CD4-positive, alpha-beta T cell treated with Interleukin-17A for 4 hours (primary cell): ENCODE measurements around the gene SLC66A2.

Source experiments
- DNase-seq: peaks from one replicate; pipeline ENCODE4 v3.0.0-alpha.2; 2020; ENCODE audit warnings: mixed read lengths

The SLC66A2 gene

DNA sequence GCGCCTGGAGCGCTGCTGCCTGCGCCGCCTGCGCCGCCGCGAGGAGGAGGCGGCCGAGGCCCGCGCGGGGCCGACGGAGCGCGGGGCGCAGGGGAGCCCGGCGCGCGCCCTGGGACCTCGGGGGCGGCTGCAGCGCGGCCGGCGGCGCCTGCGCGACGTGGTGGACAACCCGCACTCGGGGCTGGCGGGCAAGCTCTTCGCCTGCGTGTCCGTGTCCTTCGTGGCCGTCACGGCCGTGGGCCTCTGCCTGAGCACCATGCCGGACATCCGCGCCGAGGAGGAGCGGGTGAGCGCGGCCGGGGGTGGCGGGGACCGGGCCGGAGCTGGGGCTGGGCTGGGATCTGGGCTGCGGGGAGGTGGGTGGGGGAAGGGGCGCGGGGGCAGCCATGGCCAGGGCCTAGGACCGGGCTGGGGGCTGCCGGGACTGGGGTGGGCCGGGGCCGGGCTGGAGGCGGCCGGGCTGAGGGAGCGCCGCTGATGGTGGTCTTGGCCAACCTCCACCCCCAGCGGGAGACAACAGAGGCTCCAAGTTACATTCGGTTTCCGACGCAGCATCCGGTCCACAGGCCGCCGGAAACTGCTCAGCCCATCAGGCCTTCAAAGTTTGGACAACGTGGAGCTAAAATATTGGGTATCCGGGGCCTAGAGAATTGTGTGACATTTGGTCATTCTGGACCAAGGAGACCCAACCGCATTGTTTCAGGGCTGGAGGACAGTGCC, 87.3 kb downstream of the SLC66A2 start:
- DNase-seq, result no peak

DNA sequence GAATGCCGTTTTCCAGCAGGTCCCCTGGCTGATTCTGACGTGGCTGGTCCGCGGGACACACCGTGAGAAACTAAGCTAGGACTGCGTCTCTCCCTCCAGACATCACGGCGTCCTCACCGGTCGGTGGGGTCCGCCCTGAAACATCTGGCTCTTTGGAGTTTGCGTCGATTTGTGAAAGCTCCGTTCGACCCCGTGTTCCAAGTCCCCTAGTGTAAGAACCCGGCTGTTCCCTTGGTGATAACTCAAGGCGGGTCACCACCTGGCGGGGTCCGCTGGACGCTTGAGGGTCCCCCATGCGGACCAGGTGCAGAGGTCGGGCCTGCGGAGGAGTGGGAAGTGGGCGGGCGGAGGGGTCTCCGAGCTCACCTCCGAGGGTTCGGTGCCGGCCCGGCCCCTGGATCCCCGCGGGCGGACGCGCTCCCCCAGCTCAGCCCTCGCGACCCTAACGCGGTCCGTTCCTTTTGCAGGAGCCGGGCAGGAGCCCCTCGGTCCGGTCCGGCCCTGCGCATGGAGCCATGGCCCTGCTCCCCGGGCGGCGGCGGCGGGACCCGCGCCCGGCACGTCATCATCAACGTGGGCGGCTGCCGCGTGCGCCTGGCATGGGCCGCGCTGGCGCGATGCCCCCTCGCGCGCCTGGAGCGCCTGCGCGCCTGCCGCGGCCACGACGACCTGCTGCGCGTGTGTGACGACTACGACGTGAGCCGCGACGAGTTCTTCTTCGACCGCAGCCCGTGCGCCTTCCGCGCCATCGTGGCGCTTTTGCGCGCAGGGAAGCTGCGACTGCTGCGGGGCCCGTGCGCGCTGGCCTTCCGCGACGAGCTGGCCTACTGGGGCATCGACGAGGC, 88.1 kb downstream of the SLC66A2 start:
- no peak for DNase-seq

DNA sequence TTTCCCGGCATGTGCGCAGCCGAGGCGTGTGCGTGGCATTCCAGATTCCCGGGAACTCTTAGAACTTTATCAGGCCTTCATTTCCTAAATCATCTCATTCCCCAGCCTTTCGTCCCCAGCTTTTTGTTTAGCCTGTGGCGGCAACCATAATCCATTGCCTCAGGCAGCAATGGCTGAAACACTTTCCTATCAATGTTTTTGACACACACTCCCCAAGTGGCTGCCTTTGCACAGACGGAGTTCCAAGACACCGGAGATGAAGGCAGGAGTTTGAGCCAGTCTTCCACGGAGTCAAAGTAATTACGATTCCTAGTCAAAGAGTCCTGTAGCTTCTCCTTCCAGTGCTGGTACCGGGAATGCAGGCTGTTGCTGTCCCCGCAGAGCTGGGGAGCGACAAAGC, 88.9 kb downstream of the SLC66A2 start:
- no peak for DNase-seq

DNA sequence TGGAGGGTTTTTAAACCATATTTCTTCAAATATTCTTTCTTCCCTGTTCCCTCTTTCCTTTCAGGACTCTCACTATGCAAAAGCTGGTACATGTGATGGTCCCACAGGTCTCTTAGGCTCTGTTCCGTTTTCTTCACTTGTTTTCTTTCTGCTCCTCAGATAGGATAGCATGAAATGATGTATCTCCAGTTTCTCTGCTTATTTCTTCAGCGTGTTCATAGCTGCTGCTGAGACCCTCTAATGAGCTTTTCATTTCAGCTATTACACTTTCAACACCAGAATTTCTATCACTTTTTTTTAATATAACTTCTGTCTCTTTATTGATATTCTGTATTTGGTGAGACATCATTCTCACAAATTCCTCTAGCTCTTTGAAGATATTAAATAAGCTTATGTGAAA, 89.8 kb downstream of the SLC66A2 start:
- no peak for DNase-seq

DNA sequence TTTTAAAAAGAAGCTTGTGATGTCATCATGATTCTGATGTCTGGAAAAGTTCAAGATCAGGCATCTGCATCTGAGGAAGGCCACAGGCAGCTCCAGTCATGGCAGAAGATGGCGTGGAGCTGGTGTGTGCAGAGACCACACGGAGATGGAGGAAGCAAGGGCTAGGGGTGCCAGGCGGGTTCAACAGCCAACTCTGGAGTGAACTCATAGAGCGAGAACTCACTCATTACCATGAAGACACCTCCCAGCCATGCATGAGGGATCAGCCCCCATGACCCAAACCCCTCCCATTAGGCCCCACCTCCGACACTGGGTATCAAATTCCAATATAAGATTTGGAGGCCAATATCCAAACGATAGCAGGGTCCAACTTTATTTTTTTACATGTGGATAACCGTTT, 92.1 kb downstream of the SLC66A2 start:
- DNase-seq, result no peak

DNA sequence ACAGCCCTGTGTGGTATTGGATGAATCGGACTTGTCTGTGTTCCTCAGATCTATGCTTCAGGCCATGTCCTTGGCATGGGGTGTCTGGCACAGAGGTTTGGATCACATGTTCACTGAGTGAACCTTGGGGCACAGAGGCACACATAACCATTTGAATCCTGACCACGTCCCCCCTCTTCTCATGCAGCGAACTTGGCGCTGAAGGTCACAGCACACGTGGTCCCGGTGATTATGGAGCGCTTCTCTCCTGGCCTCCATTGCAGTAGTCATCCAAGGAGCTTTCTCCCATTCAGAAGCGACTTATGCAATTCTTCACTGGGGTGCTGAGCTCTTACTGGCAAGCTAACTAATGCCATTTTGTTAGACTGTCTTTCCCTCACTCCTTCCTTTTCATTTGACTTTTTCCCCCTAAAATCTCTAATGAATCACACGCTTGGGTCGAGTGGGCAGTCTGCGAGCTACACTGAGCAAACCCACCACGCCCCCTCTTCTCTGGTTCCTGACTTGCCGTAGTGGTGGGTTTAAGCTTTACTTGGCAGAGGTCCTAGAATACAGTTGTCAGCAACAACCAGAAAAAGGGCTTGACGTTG, 94.3 kb downstream of the SLC66A2 start:
- DNase-seq, result no peak

DNA sequence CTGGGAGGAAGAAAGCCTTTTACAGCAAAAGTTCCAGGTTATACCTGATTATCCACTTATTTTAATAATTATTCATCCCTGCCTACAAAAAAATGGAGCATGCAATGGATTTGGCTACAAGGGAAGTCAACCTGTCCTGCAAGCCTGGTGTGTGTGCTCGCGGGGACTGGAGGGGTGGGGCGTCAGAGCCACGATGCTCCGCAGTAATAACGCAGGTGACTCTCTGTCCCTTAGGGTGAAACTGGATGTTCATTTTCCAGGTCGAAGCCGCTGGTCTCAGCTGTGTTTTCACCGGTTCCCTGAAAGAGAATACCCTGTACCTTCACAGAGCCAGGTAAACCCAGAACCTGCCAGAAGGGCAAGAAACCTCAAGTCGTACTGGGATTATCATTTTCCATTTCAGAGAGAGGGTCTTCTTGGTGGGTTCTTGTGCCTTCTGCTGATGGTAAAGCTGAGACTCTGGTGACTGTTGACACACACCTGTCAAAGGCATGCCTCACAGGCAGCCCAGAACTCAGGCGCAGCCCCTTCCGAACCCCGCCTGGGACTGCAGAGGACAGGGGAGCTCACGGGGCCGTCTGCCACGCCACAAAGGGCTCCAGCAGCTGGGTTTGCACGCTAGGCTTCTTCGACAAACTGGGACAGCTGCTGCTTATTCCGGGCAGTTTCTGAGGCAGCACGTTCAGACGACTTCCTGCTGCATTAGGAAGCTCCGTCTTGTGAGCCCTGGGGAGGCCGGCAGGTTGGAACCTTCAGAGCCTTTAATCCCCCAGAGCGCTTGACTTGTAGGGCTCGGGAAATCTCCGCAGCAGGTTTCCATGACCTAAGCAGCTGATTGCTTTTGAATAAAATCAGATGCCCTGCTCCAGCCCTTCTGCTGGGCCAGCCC, 95.1 kb downstream of the SLC66A2 start:
- peak; percentile 5 for DNase-seq

DNA sequence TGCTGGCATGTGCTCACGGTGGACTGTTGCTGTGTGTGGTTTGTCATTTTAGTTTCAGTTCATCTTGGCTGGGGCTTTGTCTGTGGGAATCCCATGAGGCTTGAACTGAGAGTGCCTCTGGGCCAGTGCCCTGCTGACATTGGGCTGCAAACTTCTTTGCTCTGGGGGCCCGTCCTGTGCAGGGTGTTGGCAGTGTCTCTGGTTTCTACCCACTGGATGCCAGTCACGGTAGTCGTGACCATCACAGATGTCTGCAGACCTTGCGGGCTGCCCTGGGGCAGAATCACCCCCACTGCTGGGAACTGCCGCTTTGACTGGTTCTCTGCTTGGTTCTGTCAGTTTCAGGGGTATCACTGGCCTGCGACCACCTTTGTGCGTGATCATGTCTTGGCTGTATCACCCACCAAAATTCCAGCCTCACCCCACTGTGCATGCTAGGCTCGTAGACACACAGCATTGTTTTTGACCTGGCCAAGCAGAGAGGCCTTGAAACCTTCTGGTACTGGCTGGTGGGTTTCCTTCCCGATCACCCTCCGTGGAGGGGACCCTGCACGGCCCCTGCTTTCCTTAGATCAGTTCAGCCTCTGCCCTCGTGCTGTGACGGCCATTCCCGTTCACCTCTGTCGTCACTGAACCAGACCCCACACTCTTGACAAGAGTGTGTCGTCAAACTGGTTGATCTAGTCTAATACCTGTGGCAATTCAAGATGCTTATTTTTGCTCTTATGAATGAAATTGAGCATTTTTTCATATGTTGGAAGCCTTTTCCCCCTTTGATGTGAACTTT, 96.1 kb downstream of the SLC66A2 start:
- no peak for DNase-seq

DNA sequence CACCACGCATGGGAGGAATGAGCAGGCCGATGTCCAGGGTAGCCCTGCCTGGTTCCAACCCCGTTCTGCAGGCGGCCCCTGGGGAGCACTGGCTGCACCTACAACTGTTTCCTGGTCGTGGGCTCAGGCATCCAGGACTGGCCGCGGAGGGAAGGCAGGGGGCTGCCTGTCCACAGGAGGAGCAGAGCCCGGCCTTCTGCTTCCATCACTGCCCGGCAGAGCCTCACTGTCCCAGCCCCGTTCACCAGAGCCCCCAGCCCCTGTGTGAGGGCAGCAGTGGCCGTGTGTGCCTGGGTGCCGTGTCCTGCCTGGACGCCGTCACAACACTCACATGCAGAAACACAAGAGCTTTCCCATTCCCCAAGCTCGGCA, 97.5 kb downstream of the SLC66A2 start:
- no peak for DNase-seq

DNA sequence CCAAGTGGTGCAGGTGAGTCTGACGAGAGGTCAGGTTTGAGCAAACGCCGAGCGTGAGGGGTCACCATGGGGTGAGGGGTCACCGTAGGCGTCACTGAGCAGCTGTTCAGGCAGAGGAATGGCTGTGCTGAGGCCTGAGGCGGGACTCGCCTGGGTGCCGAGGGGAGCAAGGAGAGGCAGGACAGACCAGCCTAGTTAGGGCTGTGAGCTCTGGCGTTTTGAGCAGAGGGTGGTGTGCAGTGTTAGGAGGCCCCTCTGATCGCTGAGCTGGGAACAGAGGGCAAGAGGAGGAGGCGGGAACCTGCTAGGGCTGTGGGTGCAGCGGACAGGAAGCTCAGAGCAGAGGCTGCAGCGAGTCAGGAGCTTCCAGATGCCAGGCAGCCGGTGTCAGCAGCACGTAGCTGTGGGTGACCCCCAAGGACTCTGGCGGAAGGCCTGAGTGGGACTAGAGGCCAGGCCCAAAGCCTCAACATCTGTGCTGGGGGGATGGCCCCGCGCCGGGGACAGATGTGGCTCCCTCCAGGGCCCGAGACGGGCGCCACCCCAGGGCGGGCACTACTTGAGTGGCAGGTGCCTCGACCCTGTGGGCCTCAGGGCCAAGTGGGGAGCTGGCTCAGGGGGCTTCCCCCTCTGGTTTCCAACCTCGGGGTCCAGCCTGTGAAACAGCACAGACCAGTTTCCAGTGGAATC, 98.0 kb downstream of the SLC66A2 start:
- no peak for DNase-seq

DNA sequence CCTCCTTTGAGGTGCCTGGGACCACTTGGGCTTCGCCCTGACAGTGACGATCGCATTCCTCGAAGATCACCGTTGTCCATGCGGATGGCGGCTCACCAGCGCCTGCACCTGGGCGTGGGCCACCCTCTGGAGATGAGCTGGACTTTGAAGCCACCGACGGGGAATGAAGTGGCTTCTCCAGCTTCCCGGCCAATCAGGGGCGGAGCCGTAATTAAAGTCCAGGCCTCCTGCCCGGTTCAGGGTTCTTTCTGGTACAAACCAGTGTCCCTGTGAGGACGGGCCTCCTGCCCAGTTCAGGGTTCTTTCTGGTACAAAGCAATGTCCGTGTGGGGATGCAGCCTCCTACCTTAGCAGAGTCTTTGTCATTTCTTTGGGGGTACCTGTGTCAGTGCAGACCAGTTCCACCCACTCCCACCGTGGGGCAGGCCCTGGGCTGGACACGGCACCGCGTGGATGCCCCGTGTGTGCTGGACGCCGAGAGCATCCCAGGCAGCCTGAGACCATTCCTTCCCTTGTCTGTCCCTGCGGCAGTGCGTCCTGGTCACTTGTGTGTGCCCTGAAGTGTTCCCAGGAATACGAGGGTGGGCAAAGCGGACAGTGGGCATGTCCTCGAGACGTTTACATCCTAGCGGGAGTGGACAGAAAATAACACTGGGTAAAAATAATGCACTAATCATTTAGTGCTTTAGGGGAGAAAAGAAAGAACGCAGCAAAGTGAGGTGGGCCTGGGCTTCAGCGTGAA, 98.7 kb downstream of the SLC66A2 start:
- DNase-seq, result no peak
